ENCODE data around the gene DAND5. TPM values are rescaled to one million over a fixed set of nuclear protein-coding genes. Genes with fewer than 3 reads are reported as not detected.

Gene DAND5
- total and polyA plus RNA-seq, 9 of the 15 experiments (the other 6 are each of a cell fraction or from before 2014, with no cell fraction given): 0.22 to 0.83 (median 0.60) TPM

DNA sequence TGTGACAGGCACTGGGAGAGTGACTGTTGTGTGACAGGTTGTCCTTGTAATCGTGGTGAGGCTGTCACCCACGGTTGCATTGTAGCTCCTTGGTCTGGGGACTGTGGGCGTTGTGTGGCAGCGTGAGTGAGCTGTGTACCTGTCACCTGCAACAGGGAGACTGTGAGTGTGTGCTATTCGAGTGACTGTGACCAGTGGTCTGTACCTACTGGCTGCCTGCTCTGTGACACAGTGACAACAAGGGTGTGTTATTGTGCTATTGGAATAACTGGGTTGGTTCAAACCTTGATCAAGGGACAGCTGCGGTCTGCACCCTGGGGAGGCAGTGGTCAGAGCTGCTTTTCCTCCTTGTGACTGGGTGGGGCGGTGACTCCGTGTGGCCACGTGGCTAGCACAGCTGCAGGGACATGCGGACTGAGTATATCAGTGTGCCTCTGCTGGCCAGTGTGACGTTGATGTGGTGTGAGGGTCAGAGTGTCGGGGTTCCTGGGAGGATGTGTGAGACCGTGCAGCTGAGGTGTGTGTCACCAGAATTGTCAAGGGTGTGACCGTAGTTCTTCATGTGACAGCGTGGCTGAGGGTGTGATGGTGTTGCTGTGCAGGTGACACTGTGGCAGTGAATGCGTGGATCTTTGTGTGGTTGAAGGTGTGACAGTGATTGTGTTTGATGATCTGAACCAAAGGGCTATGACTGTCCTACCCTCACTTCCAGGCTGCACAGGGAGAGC, 15.8 kb downstream of the DAND5 start (continued):
- TF ChIP-seq, protein P1, sequence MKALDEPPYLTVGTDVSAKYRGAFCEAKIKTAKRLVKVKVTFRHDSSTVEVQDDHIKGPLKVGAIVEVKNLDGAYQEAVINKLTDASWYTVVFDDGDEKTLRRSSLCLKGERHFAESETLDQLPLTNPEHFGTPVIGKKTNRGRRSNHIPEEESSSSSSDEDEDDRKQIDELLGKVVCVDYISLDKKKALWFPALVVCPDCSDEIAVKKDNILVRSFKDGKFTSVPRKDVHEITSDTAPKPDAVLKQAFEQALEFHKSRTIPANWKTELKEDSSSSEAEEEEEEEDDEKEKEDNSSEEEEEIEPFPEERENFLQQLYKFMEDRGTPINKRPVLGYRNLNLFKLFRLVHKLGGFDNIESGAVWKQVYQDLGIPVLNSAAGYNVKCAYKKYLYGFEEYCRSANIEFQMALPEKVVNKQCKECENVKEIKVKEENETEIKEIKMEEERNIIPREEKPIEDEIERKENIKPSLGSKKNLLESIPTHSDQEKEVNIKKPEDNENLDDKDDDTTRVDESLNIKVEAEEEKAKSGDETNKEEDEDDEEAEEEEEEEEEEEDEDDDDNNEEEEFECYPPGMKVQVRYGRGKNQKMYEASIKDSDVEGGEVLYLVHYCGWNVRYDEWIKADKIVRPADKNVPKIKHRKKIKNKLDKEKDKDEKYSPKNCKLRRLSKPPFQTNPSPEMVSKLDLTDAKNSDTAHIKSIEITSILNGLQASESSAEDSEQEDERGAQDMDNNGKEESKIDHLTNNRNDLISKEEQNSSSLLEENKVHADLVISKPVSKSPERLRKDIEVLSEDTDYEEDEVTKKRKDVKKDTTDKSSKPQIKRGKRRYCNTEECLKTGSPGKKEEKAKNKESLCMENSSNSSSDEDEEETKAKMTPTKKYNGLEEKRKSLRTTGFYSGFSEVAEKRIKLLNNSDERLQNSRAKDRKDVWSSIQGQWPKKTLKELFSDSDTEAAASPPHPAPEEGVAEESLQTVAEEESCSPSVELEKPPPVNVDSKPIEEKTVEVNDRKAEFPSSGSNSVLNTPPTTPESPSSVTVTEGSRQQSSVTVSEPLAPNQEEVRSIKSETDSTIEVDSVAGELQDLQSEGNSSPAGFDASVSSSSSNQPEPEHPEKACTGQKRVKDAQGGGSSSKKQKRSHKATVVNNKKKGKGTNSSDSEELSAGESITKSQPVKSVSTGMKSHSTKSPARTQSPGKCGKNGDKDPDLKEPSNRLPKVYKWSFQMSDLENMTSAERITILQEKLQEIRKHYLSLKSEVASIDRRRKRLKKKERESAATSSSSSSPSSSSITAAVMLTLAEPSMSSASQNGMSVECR (CRISPR knock-in tag; IDR thresholded peaks at IDR 0.05): peak; percentile 96
- TF ChIP-seq NEUROD1 (IDR thresholded peaks at IDR 0.05; ENCODE audit: borderline replicate concordance, low read depth, low read length, partially characterized antibody): no peak
- TF ChIP-seq CBFB (CRISPR knock-in tag; IDR thresholded peaks at IDR 0.05): no peak
- no peak for TF ChIP-seq ZNF551 (CRISPR knock-in tag; IDR thresholded peaks at IDR 0.05)
- no peak for TF ChIP-seq HMG20A (CRISPR knock-in tag; conservative IDR thresholded peaks at IDR 0.05)
- TF ChIP-seq TRIM28 (IDR thresholded peaks at IDR 0.05): no peak
- no peak for TF ChIP-seq XRCC3 (IDR thresholded peaks at IDR 0.05)
- TF ChIP-seq ZNF695 (CRISPR knock-in tag; IDR thresholded peaks at IDR 0.05): no peak
- TF ChIP-seq SMARCC2 (IDR thresholded peaks at IDR 0.05; ENCODE audit: low read depth): no peak
- no peak for TF ChIP-seq TAL1 (IDR thresholded peaks at IDR 0.05)
- no peak for TF ChIP-seq MCM7 (IDR thresholded peaks at IDR 0.05)
- 0 out of 2 replicates have a peak, but pooled peaks have one; percentile 23 for TF ChIP-seq KLF13 (tag; IDR thresholded peaks at IDR 0.05; ENCODE audit: borderline replicate concordance, low read depth)

Data from K562 (cell line).